ENCODE results near the gene SERP1.

SERP1 gene

GRCh38 chr3:150556792-150557191, 10.5 kb upstream of the SERP1 start:
- Histone ChIP-seq H3K9me3 (replicated peaks in 1 of 2; ENCODE audit: control insufficient read depth in 2 of 2, insufficient read depth in 1 of 2, low read depth in 1 of 2, low read length in 2 of 2) (peaks cover 0 to 2% of the 10 kb centered on the region in 2 donors), H3K79me1 (ENCODE audit: low read depth, low read length) (no peaks in the 10 kb centered on the region), H3K23ac (ENCODE audit: low read depth, low read length, poor library complexity) (no peak overlapping the region), H3K4ac (ENCODE audit: low read length) (no peak overlapping the region), H3K18ac (ENCODE audit: low read length) (no peak overlapping the region), H2AK5ac (ENCODE audit: low read depth, low read length) (no peak overlapping the region), H2BK120ac (ENCODE audit: low read depth, low read length) (no peak overlapping the region), H3K14ac (ENCODE audit: low read length) (no peak overlapping the region), H3K27me3 (ENCODE audit: control insufficient read depth in 3 of 3, insufficient read depth in 3 of 3, low read depth in 1 of 3, low read length in 3 of 3) (no peaks in the 10 kb centered on the region), H3K4me3 (ENCODE audit: low read length in 2 of 2) (no peak overlapping the region), H3K27ac (replicated peaks; ENCODE audit: low read length) (no peak overlapping the region), H3K36me3 (replicated peaks in 1 of 2; ENCODE audit: control insufficient read depth in 2 of 2, insufficient read depth in 2 of 2, low read length in 2 of 2) (peaks cover 7 to 92% of the 10 kb centered on the region in 2 donors), H3K9ac (ENCODE audit: low read depth, low read length, poor library complexity) (no peak overlapping the region), H2BK15ac (ENCODE audit: low read length) (no peak overlapping the region), H2AFZ (ENCODE audit: low read length) (no peak overlapping the region), H4K8ac (ENCODE audit: low read depth, low read length) (no peak overlapping the region), H2BK5ac (ENCODE audit: low read length) (no peak overlapping the region), H3K4me1 (ENCODE audit: control insufficient read depth in 2 of 2, insufficient read depth in 1 of 2, low read depth in 1 of 2, low read length in 2 of 2) (no peaks in the 10 kb centered on the region), H3K4me2 (ENCODE audit: insufficient read depth, low read length, poor library complexity, severe bottlenecking) (no peak overlapping the region), H4K91ac (ENCODE audit: low read depth, low read length, poor library complexity) (no peak overlapping the region), H2BK12ac (ENCODE audit: low read length) (no peak overlapping the region)
- WGBS, 2 donors (ENCODE audit: extremely low coverage in 2 of 2, insufficient read length in 2 of 2, insufficient replicate concordance in 1 of 2): no CpG with 5 or more reads among the region's 2 CpGs
- DNase-seq (ENCODE audit: low spot score): no peak

- H2AFZ ChIP-seq (ENCODE audit: low read length): no peak overlapping the region
- no peak overlapping the region for H3K18ac ChIP-seq (ENCODE audit: low read length)
- H4K8ac ChIP-seq (ENCODE audit: low read depth, low read length): no peak overlapping the region
- H3K36me3 ChIP-seq (replicated peaks in 1 of 2; ENCODE audit: control insufficient read depth in 2 of 2, insufficient read depth in 2 of 2, low read length in 2 of 2): peaks cover 7 to 94% of the 10 kb centered on the region in 2 donors
- H3K4me1 ChIP-seq (ENCODE audit: control insufficient read depth in 2 of 2, insufficient read depth in 1 of 2, low read depth in 1 of 2, low read length in 2 of 2): no peaks in the 10 kb centered on the region
- H3K9me3 ChIP-seq (replicated peaks in 1 of 2; ENCODE audit: control insufficient read depth in 2 of 2, insufficient read depth in 1 of 2, low read depth in 1 of 2, low read length in 2 of 2): peaks cover 0 to 2% of the 10 kb centered on the region in 2 donors
- H2BK12ac ChIP-seq (ENCODE audit: low read length): no peak overlapping the region
- no peak overlapping the region for H2BK120ac ChIP-seq (ENCODE audit: low read depth, low read length)
- no peak overlapping the region for H3K4me3 ChIP-seq (ENCODE audit: low read length in 2 of 2)
- no peak overlapping the region for H3K14ac ChIP-seq (ENCODE audit: low read length)
- H4K91ac ChIP-seq (ENCODE audit: low read depth, low read length, poor library complexity): no peak overlapping the region
- no peak overlapping the region for H3K4ac ChIP-seq (ENCODE audit: low read length)
- WGBS, 2 donors (ENCODE audit: extremely low coverage in 2 of 2, insufficient read length in 2 of 2, insufficient replicate concordance in 1 of 2): no CpG with 5 or more reads among the region's 4 CpGs
- H2BK5ac ChIP-seq (ENCODE audit: low read length): no peak overlapping the region
- H3K27ac ChIP-seq (replicated peaks; ENCODE audit: low read length): no peak overlapping the region
- no peak overlapping the region for H2BK15ac ChIP-seq (ENCODE audit: low read length)
- H3K23ac ChIP-seq (ENCODE audit: low read depth, low read length, poor library complexity): no peak overlapping the region
- no peak overlapping the region for H3K9ac ChIP-seq (ENCODE audit: low read depth, low read length, poor library complexity)
- H3K27me3 ChIP-seq (ENCODE audit: control insufficient read depth in 3 of 3, insufficient read depth in 3 of 3, low read depth in 1 of 3, low read length in 3 of 3): no peaks in the 10 kb centered on the region
- no peak overlapping the region for H2AK5ac ChIP-seq (ENCODE audit: low read depth, low read length)
- no peaks in the 10 kb centered on the region for H3K79me1 ChIP-seq (ENCODE audit: low read depth, low read length)
- no peak for DNase-seq (ENCODE audit: low spot score)
- H3K4me2 ChIP-seq (ENCODE audit: insufficient read depth, low read length, poor library complexity, severe bottlenecking): no peak overlapping the region
Measured at GRCh38 chr3:150555859-150556436, 9.7 kb upstream of the SERP1 start.

- Histone ChIP-seq H4K91ac (ENCODE audit: low read depth, low read length, poor library complexity) (no peak overlapping the region), H3K36me3 (replicated peaks in 1 of 2; ENCODE audit: control insufficient read depth in 2 of 2, insufficient read depth in 2 of 2, low read length in 2 of 2) (peaks cover 0 to 47% of the 10 kb centered on the region in 2 donors), H3K18ac (ENCODE audit: low read length) (no peak overlapping the region), H3K14ac (ENCODE audit: low read length) (no peak overlapping the region), H2BK15ac (ENCODE audit: low read length) (no peak overlapping the region), H3K9ac (ENCODE audit: low read depth, low read length, poor library complexity) (no peak overlapping the region), H4K8ac (ENCODE audit: low read depth, low read length) (no peak overlapping the region), H3K27ac (replicated peaks; ENCODE audit: low read length) (no peak overlapping the region), H2BK120ac (ENCODE audit: low read depth, low read length) (no peak overlapping the region), H3K4me2 (ENCODE audit: insufficient read depth, low read length, poor library complexity, severe bottlenecking) (peak overlapping the region; percentile 51), H2BK5ac (ENCODE audit: low read length) (no peak overlapping the region), H3K4ac (ENCODE audit: low read length) (no peak overlapping the region), H3K23ac (ENCODE audit: low read depth, low read length, poor library complexity) (no peak overlapping the region), H3K4me3 (ENCODE audit: low read length in 2 of 2) (peak overlapping the region; percentile 76 to 92), H2AFZ (ENCODE audit: low read length) (peak overlapping the region; percentile 86), H3K27me3 (ENCODE audit: control insufficient read depth in 3 of 3, insufficient read depth in 3 of 3, low read depth in 1 of 3, low read length in 3 of 3) (no peaks in the 10 kb centered on the region), H3K79me1 (ENCODE audit: low read depth, low read length) (peaks cover 6% of the 10 kb centered on the region), H2BK12ac (ENCODE audit: low read length) (no peak overlapping the region), H2AK5ac (ENCODE audit: low read depth, low read length) (no peak overlapping the region), H3K9me3 (replicated peaks in 1 of 2; ENCODE audit: control insufficient read depth in 2 of 2, insufficient read depth in 1 of 2, low read depth in 1 of 2, low read length in 2 of 2) (no peaks in the 10 kb centered on the region), H3K4me1 (ENCODE audit: control insufficient read depth in 2 of 2, insufficient read depth in 1 of 2, low read depth in 1 of 2, low read length in 2 of 2) (peaks cover 0 to 7% of the 10 kb centered on the region in 2 donors)
- 100% methylated on average over 2 of the region's 7 CpGs; no CpG with 5 or more reads in 1 of the 2 donors for WGBS, 2 donors (ENCODE audit: extremely low coverage in 2 of 2, insufficient read length in 2 of 2, insufficient replicate concordance in 1 of 2)
- no peak for DNase-seq (ENCODE audit: low spot score)
Measured at GRCh38 chr3:150547045-150547741, 897 bp upstream of the SERP1 start.

- WGBS, 2 donors (ENCODE audit: extremely low coverage in 2 of 2, insufficient read length in 2 of 2, insufficient replicate concordance in 1 of 2): no CpG with 5 or more reads among the region's 54 CpGs
- peak; percentile 3 for DNase-seq (ENCODE audit: low spot score)
Measured at GRCh38 chr3:150545419-150546225, 674 bp downstream of the SERP1 start.

More at GRCh38 chr3:150545419-150546225, 674 bp downstream of the SERP1 start:
- Histone ChIP-seq H3K14ac (ENCODE audit: low read length) (peak overlapping the region; percentile 79), H2AK5ac (ENCODE audit: low read depth, low read length) (peak overlapping the region; percentile 72), H3K23ac (ENCODE audit: low read depth, low read length, poor library complexity) (peak overlapping the region; percentile 93), H3K36me3 (replicated peaks in 1 of 2; ENCODE audit: control insufficient read depth in 2 of 2, insufficient read depth in 2 of 2, low read length in 2 of 2) (peaks cover 0 to 48% of the 10 kb centered on the region in 2 donors), H2BK5ac (ENCODE audit: low read length) (peak overlapping the region; percentile 29), H3K18ac (ENCODE audit: low read length) (peak overlapping the region; percentile 97), H3K4ac (ENCODE audit: low read length) (no peak overlapping the region), H3K4me1 (ENCODE audit: control insufficient read depth in 2 of 2, insufficient read depth in 1 of 2, low read depth in 1 of 2, low read length in 2 of 2) (peaks cover 0 to 7% of the 10 kb centered on the region in 2 donors), H3K4me3 (ENCODE audit: low read length in 2 of 2) (peak overlapping the region; percentile 76 to 100), H3K27me3 (ENCODE audit: control insufficient read depth in 3 of 3, insufficient read depth in 3 of 3, low read depth in 1 of 3, low read length in 3 of 3) (no peaks in the 10 kb centered on the region), H4K8ac (ENCODE audit: low read depth, low read length) (peak overlapping the region; percentile 78), H3K27ac (replicated peaks; ENCODE audit: low read length) (peak overlapping the region; percentile 90), H4K91ac (ENCODE audit: low read depth, low read length, poor library complexity) (no peak overlapping the region), H2BK15ac (ENCODE audit: low read length) (peak overlapping the region; percentile 55), H2BK12ac (ENCODE audit: low read length) (no peak overlapping the region), H3K79me1 (ENCODE audit: low read depth, low read length) (peaks cover 5% of the 10 kb centered on the region), H2BK120ac (ENCODE audit: low read depth, low read length) (no peak overlapping the region), H3K9me3 (replicated peaks in 1 of 2; ENCODE audit: control insufficient read depth in 2 of 2, insufficient read depth in 1 of 2, low read depth in 1 of 2, low read length in 2 of 2) (no peaks in the 10 kb centered on the region), H3K4me2 (ENCODE audit: insufficient read depth, low read length, poor library complexity, severe bottlenecking) (peak overlapping the region; percentile 71), H3K9ac (ENCODE audit: low read depth, low read length, poor library complexity) (peak overlapping the region; percentile 96), H2AFZ (ENCODE audit: low read length) (peak overlapping the region; percentile 93)
